ENCODE results near the gene RNF130. TPM values are rescaled to one million over a fixed set of nuclear protein-coding genes. Genes with fewer than 3 reads are reported as not detected.
A peak's percentile ranks its signal among the peaks of the same experiment; 100 is the strongest.

RNF130 gene
- total RNA-seq, 1 donor from 2014 or later: 183 TPM

DNA sequence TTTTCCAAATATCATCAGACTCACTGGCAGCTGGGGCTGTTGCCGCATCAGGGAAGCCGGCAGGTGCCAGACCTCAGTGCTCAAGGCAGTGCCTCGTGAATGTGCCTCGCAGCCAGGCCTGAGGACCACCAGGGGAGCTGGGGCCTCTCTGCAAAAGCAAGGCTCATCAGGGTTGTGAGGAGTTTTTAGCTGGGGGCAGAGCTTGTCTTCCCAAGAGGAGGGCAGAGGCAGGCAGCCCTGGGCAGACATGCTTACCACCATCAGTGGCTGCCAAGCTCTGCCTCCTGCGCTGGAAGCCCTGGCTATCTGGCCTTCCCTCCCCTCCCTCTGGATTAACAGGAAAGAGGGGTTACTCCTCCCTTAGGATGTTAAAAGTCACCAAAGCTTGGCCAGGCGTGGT is 155.0 kb downstream of the RNF130 start:
- H3K9me3 ChIP-seq (ENCODE audit: low read depth): no peaks in the 10 kb centered on the region
- H4K20me1 ChIP-seq (ENCODE audit: low read depth): no peaks in the 10 kb centered on the region
- Mint-ChIP-seq H3K27me3 (ENCODE audit: insufficient read depth, low read depth) (peaks cover 1% of the 10 kb centered on the region), H3K4me3 (no peak overlapping the region), H3K36me3 (peaks cover 2% of the 10 kb centered on the region), H3K9me3 (no peaks in the 10 kb centered on the region), H3K4me1 (peaks cover 12% of the 10 kb centered on the region), H3K27ac (no peak overlapping the region)
- H3F3A ChIP-seq (ENCODE audit: low read depth): no peaks in the 10 kb centered on the region
- TF ChIP-seq, protein P1, sequence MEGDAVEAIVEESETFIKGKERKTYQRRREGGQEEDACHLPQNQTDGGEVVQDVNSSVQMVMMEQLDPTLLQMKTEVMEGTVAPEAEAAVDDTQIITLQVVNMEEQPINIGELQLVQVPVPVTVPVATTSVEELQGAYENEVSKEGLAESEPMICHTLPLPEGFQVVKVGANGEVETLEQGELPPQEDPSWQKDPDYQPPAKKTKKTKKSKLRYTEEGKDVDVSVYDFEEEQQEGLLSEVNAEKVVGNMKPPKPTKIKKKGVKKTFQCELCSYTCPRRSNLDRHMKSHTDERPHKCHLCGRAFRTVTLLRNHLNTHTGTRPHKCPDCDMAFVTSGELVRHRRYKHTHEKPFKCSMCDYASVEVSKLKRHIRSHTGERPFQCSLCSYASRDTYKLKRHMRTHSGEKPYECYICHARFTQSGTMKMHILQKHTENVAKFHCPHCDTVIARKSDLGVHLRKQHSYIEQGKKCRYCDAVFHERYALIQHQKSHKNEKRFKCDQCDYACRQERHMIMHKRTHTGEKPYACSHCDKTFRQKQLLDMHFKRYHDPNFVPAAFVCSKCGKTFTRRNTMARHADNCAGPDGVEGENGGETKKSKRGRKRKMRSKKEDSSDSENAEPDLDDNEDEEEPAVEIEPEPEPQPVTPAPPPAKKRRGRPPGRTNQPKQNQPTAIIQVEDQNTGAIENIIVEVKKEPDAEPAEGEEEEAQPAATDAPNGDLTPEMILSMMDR (IDR thresholded peaks at IDR 0.05): no peak
- TF ChIP-seq EZH2 (IDR thresholded peaks at IDR 0.05): no peak
- no peak for TF ChIP-seq EZH2phosphoT487 (IDR thresholded peaks at IDR 0.05)
- H3K36me3 ChIP-seq: no peaks in the 10 kb centered on the region
- no peak overlapping the region for H3K4me2 ChIP-seq
- no peak overlapping the region for H3K27ac ChIP-seq
- H3K27me3 ChIP-seq: no peaks in the 10 kb centered on the region
- H3K79me2 ChIP-seq (ENCODE audit: low read depth): no peaks in the 10 kb centered on the region
- H3K4me1 ChIP-seq: peaks cover 6% of the 10 kb centered on the region
- no peak overlapping the region for H3K4me3 ChIP-seq
- DNase-seq (ENCODE audit: low spot score): peak; percentile 30
- H3K9ac ChIP-seq: no peak overlapping the region
- no peak overlapping the region for H2AFZ ChIP-seq (replicated peaks)

DNA sequence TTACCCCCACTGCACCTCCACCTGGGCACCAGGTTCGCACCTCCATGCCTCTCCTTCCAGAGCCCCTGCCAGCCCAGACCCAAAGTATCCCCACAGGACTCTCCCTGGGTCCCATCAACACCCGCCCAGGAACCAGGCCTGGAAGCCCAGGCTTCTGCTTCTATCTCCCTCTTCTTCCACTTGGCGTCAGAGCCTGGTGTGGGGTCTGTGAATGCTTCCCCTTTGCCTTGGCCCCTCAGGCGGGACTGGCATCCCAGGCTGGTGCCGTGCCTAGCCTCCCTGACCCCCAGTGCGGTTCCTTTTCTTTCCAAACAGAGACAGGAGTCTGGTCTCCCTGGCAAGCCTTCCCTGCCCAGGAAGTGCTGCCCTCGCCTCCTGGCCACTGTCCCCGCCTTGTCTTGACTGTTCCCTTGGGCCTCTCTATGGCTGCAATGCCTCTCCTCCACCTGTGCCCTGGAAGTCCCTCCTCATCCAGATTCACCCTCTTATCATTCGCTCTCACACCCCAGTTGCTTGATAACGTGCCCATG is 156.1 kb downstream of the RNF130 start:
- Histone ChIP-seq H3K27me3 (no peaks in the 10 kb centered on the region), H3K9ac (no peak overlapping the region), H3K27ac (no peak overlapping the region), H3F3A (ENCODE audit: low read depth) (no peaks in the 10 kb centered on the region), H3K79me2 (ENCODE audit: low read depth) (no peaks in the 10 kb centered on the region), H3K36me3 (no peaks in the 10 kb centered on the region), H2AFZ (replicated peaks) (no peak overlapping the region), H3K4me2 (no peak overlapping the region), H3K4me1 (peaks cover 6% of the 10 kb centered on the region), H4K20me1 (ENCODE audit: low read depth) (no peaks in the 10 kb centered on the region), H3K4me3 (no peak overlapping the region), H3K9me3 (ENCODE audit: low read depth) (no peaks in the 10 kb centered on the region)
- H3K4me1 Mint-ChIP-seq: peaks cover 12% of the 10 kb centered on the region
- peaks cover 2% of the 10 kb centered on the region for H3K36me3 Mint-ChIP-seq
- no peak for DNase-seq (ENCODE audit: low spot score)
- TF ChIP-seq, protein P1 (IDR thresholded peaks at IDR 0.05): no peak
- TF ChIP-seq EZH2 (IDR thresholded peaks at IDR 0.05): no peak
- no peak for TF ChIP-seq EZH2phosphoT487 (IDR thresholded peaks at IDR 0.05)
- no peaks in the 10 kb centered on the region for H3K27me3 Mint-ChIP-seq (ENCODE audit: insufficient read depth, low read depth)
- H3K4me3 Mint-ChIP-seq: no peak overlapping the region
- H3K9me3 Mint-ChIP-seq: no peaks in the 10 kb centered on the region
- H3K27ac Mint-ChIP-seq: no peak overlapping the region

DNA sequence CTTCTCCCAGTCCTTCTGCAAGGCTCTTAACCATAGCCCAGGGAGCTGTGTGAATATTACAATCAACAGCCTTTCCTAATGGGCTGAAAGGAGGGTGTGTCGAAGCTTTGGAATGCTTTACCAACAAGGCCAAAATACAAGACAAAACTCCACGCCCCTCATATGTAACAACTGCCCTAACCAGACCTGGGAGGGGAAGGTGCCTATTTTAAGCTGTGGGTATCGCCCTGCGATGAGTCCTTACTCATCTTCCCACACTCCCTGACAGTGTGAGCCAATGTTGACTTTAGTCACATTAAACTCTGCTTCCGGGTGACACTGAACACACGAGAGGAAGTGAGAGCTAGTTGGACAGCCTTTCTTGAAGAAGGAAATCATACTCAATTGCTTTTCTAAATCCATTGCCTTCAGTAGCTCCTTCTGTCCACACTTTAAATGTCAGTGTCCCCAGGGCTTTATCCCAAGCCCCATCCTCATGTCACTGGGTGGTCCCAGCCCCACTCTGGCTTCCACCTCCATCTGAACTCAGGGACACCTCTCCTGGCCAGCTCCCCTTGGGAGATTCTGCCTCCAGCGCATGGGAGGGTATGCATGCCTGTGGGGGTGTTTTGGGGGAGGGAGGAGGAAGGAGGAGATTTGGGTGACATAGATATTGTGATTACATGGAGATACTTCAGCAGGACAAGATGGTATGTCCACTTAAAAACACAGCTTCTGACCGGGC is 157.4 kb downstream of the RNF130 start:
- Histone ChIP-seq H3K9ac (no peak overlapping the region), H4K20me1 (ENCODE audit: low read depth) (no peaks in the 10 kb centered on the region), H2AFZ (replicated peaks) (no peak overlapping the region), H3K4me3 (no peak overlapping the region), H3K27ac (no peak overlapping the region), H3K4me1 (peaks cover 6% of the 10 kb centered on the region), H3K36me3 (no peaks in the 10 kb centered on the region), H3K4me2 (no peak overlapping the region), H3K79me2 (ENCODE audit: low read depth) (no peaks in the 10 kb centered on the region), H3K27me3 (no peaks in the 10 kb centered on the region), H3K9me3 (ENCODE audit: low read depth) (no peaks in the 10 kb centered on the region), H3F3A (ENCODE audit: low read depth) (no peaks in the 10 kb centered on the region)
- Mint-ChIP-seq H3K4me3 (no peak overlapping the region), H3K36me3 (peaks cover 2% of the 10 kb centered on the region), H3K27me3 (ENCODE audit: insufficient read depth, low read depth) (no peaks in the 10 kb centered on the region), H3K4me1 (peaks cover 12% of the 10 kb centered on the region), H3K27ac (no peak overlapping the region), H3K9me3 (no peaks in the 10 kb centered on the region)
- DNase-seq (ENCODE audit: low spot score): no peak
- no peak for TF ChIP-seq EZH2 (IDR thresholded peaks at IDR 0.05)
- TF ChIP-seq, protein P1 (IDR thresholded peaks at IDR 0.05): no peak
- TF ChIP-seq EZH2phosphoT487 (IDR thresholded peaks at IDR 0.05): no peak
